GM19324 (cell line): Measurements from ENCODE around the gene TBC1D2B.
"Not testable (repeated sequence)": the region's sequence is repeated elsewhere in the genome, so short reads cannot be mapped to it uniquely, and the experiment has no call there.

Experiments
- ATAC-seq: cut with Tn5 transposase; IDR thresholded peaks from one replicate; pipeline ENCODE4 v1.9.1; 2021; ENCODE audit warnings: mild to moderate bottlenecking, moderate library complexity; ENCODE audit not compliant: unreplicated experiment, low FRiP score

TBC1D2B gene

DNA sequence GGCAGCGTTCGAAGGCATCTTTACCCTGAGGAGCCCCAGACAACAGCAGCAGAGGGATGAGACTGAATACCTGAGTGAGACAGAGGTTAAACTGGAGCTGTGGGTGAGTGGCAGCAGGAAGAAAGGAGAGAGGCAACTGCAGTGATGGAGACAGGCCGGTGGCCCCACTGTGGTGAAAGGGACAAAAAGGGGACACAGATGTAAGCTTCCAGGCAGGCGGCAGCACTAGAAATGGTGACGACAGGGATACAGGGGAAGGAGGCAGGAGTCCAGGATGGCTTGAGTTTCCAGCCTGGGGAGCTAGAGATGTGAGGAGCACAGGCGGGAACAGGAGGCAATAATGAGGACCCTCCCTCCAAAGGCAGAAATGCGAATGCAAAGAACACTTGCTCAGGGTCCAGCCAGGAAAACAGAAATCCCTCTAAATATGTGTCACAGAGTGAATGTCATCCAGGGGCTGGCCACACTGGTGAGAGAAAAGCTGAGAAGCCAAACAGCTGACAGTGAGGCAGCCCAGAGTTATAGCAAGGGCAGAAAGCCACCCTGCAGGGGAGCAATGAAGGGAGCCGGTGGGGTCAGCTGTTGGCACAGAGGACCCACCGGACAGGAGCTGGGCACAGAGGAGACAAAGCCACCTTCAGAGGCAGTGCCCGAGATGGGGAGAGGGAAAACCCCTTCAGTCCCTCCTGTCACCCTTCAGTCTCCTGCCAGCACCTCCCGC, 70.1 kb downstream of the TBC1D2B start:
- ATAC-seq, result no peak

DNA sequence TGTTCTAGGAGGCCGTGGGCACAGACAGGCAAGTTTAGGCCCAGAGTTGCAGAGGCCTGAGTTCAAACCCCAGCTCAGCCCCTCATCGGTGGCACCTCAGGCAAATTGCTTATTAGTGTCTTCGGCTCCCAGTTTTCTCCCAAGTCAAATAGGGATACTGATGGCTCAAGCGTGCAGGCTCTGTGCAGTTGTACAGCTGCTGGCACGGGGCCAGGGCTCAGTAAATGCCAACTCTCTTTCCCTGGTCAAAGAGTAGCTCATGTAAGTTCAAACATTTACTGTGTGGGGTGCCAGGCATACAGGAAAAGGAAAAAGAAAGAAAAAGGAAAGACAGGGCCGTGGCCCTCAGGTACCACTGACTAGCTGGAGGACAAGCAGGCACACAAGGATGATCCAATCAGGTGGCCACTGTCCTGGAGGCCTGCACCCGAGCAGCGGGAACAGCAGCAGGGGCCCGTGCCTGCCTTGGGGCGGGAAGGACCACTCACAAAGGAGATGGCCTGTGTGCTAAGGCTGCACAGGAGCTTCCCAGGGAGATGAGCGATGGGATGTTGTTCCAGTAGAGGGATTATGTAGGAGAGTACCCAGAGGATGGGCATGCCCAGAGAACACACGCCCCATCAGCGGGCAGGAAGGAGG, 70.8 kb downstream of the TBC1D2B start:
- ATAC-seq, result no peak

DNA sequence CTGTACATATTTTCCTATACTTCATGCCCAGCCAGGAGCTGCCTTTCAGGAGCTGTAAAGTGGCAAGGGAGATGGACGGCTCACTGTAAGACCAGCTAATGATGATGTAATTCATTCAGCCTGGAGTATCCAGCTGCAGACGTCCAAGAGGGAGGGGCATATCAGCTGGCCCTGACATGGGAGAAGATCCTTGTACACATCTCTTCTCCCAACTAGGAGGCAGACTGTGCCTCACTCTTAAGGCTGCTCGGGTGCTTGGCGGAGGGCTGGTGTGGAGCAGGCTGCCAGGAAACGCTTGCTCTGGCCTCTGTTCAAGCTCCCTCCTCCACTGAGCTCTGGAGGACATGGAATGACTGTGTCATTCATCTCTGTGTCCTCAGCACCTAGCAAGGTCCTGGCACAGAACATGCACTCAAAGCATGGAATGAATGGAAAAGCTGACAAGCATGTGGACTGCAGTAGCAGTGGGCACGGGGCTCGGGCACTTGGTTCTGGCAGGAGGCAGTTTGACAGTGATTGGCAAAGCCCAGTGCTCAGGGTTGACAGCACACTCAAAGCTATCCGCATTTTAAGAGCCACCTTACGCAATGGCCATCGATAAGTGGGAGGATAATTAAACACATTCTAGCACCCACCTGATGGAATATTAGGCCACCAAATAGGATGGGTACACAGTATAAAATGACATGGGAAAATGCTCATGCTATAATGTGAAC, 72.4 kb downstream of the TBC1D2B start:
- ATAC-seq, result no peak

DNA sequence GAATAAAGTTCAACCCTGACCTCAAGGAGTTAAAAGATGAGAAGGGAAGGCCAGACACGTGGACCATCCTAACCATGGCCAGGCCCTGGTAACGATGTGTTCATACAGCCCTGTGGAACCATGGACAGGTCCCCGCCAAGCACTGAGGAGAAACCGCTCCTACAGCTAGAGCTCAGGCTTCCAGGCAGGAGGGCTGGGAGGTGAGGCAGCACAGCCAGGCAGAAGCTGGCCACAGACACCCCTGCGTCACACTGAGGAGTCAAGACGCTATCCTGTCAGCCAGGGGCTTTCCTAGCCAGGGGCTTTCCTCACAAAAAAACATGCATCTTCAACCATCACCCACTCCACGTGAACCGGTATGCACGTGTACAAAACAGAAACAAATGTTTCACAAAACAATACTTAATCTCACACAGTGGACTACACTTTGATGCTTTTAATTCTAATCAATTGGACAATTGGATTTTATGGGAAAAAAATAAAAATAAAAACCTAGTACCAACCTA, 73.2 kb downstream of the TBC1D2B start:
- ATAC-seq, result no peak

DNA sequence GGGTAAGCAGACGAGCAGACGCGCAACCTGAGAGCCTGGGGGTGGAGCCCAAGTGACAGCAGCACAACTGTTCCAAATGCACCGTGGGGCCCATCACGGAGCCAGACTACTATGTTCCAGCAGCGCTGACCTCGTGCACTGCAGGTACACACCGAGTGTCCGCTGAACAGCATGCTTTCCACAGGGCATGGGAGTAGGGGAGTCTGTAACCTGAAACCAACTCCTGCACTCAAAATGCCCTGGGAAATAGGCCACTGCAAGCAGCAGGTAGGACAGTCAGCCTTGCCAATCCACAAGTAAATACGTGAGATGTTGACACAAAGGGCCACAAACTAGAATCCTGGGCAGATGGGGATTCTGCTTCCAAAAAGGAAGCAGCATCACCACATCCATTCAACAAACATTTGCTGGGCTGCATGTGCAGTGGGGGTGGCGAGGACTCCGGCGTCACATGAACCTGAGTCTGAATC, 73.9 kb downstream of the TBC1D2B start:
- ATAC-seq, result no peak

DNA sequence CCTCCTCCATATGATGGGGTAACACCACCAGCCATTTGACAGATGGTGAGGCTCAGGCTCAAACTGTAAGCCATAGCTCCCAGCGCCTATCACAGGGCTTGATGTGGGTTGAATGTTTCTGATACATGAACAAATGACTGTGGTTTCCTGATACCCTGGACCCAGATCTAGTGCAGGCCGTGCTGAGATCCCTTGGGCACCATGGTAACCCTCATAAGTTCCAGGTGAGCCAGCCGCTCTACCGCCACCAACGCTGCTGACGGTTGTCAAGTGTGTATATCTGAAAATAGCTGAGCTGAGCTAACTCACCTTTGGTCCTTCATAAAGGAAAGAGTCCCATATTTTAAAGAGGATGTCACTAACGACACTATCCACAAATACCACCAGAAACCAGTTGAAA, 74.5 kb downstream of the TBC1D2B start:
- no peak for ATAC-seq

DNA sequence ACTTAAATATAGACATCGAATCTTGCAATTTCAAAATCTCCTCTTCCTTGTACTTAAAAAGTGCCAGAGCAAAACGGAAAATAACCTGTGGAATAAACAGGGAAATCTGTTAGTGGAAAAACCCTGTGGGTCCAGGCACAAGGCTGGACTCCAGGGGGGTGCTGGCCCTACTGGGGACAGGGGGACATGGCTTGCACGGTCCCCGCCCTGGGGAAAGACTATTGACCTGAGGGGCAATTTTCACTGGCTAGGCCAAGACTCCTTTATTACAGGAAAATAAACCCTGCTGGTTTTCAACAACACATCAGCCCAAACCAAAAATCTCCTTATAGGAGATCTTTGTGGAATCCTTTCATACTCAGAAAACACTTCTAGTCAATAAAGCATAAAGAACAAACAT, 75.9 kb downstream of the TBC1D2B start:
- no peak for ATAC-seq

DNA sequence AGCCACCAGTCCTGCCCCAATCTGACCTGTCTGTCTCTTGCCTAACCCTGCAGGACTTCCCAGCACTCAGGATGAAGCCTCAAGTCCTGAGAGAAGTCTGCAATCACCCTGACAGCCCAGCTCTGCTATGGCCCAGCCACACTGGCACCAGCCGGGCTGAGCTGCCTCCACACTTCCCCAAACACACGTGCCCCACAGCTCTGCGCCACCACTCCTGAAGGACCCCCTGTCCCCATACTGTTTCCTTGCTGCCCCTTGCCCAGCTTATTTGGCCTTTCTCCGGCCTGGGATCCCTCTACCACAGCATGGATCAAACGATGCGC, 76.6 kb downstream of the TBC1D2B start:
- ATAC-seq, result no peak

DNA sequence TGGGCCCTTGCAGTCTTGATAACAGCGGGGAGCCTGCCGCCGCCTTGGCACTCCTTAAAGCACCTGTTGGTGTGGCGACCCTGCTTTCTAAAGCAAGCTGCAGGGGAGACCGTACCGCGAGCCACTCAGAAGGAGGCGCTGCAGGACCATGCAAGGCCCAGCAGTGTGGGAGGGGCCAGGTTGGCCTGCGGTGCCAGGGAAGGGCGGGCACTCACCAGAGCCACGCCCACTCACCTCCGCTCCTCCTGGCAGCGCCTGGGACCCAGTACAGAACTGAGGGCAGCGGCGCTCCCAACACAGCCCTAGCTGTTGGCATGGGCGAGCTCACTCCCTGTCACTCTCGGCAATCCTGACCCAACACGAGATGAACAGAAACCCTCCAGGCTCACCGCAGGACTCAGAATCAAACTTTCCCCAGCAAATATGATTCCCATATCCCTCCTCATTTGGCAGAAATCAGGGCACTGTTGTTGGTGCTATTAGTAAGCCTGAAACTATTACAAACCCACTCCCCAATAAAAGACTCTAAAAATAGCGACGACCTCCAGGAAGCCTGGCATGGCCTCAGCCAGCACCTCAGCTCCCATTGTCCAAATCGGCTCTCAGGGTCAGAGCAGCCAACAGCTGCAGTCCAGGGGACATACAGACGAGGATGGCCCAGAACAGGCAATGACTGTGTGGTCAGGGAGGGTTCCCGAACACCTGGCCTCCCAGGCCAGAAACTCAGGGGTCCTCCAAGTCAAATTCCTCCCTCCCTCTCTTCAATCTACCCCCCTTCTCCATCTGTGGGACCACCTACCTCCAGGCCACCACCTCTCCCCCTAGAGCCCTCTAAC, 77.2 kb downstream of the TBC1D2B start:
- no peak for ATAC-seq

DNA sequence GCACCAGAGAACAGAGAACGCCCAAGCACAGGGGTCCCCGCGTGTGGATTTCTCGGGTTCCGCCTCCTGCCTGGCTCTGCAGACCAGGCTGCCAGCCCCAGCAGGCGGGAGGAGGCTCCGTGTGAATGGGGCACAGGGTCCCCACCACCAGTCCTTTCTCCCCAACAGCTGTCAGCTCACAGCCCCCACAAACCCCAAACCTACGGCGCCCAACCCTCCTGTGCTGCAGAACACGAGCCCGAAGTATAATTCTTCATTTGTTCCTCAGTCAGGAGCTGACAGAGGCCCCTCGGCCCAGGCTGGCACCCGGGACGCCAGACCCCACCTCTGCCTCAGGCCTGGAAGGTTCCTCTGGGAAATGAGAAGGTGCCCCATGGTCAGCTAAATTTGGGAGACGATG, 78.0 kb downstream of the TBC1D2B start:
- no peak for ATAC-seq

DNA sequence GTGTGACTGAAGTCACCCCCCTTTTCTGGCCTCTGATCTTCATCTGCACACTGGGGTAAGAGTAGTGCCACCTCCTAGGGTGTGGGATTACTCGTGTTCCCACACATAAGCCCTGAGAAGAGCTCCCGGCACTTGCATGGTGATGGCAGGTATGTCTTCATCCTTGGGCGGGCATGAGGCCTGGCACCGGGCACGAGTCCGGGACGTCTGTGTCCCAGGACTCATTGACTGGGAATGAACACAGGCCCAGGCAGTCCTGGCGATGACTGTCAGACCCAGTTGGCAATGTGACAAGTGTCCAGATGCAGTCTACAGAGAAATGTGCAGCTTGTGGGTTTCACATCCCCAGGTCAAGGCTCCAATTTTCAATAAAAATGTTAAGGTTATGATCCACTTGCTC, 78.9 kb downstream of the TBC1D2B start:
- no peak for ATAC-seq

DNA sequence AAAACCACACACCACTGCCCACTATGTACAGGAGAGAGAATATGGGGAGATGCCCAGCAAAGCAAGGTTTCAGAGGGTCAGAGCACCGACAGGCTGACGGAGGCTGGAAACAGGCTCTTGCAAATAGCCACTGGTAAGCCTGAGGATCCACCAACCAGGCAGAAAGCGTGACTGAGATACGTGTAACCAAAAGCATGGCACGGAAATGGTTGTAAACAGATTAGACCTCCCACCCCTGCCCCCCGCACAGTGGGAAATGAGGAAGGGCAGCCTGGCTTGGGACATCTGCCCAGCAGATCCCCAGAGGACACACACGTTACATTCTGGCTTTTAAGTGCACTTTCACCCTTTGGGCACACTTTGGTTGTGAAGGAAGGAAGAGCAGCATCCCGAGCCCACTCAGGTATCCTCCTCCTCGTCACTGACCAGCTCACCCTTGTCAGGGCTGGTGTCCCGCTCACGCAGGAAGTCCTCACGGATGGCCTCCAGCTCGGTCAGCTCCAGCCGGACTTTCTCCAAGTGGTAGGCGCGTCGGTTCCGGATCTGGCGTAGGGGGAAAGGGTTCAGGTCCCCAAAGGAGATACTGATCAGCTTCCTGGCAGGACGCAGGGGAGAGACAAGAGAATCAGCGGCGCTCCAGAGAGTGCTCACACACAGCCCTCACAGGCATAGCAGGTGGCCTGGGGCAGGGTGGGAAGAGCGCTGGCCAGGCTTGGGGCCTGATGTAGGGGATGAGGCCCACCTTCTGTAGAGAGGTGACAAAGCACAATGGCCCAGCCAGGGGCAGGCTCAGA, 79.6 kb downstream of the TBC1D2B start:
- ATAC-seq, result not testable (repeated sequence)

DNA sequence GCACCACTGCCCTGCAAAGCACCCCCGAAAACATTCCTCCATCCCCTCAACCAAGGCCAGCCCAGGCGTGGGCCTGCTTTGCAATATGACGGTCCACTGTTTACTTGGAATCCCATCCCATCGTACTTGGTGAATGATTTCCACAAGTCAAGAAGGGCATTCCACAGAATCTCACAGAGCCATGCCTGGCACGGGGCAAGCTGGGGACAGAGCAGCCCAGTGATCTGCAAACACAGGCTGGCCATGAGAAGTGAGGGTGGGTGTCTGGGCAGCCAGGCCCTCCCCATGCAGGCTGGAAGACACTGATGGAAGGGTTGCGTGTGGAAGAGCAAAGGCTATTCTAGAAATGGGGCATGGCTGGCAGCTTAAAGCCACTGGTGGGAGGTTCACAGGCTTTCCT, 80.3 kb downstream of the TBC1D2B start:
- ATAC-seq, result not testable (repeated sequence)

DNA sequence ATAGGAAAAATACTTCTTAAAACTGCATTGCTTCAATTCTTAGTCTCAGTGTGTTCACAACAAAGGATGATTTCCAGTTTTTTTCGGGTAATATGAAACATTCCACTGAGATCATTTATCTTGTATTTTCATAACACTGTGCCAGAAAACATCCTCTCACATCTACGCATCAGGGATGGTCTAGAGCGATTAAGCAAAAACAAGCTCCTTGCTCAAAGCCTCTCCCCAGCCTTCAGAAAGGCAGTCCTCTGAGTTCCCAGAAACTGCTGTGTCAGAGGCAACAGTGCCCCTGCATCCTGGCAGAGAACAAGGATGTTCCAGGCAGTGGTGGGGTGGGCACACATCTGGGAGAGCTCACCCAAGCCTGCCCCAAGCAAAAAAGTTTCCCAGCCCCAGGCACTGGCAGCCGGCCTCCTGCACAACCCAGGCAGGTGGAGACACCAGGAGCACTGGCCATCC, 80.8 kb downstream of the TBC1D2B start:
- ATAC-seq, result not testable (repeated sequence)

DNA sequence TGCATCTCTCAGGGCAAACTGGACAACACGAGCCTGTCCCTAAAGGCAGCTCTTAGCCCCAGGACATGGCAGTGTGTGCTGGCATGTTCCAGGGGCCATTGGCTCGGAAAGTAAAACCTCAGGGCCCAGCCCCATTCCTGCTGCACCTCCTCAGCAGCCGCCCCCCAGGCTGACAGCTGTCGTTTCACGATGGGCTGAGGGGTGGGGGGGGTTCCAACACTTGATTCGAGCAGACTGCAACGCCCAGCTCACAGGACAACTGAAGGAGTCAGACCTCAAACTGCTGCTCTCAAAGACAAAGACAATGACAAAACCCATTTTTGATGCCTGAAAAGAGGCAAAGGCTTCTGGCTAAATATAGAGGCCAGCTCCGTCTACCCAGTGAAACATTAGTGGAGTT, 81.3 kb downstream of the TBC1D2B start:
- not testable (repeated sequence) for ATAC-seq

DNA sequence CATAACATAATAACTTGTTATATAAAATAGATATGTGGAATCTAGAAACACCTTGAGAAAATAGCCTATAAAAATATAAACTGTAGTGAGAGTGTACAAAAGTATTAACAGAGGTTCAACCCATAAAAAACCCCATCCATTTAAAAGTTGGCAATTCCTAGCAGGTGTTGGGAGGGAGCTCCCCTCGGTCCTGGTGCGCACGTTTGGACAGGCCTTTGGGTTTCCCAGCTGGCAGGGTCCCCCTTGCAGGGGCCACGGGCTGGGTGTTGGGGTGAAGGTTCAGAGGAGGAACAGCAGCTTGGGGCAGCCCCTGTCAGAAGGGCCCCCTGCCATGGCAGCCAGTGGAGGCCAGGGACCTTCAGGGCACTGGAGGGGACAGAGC, 82.0 kb downstream of the TBC1D2B start:
- ATAC-seq, result not testable (repeated sequence)

DNA sequence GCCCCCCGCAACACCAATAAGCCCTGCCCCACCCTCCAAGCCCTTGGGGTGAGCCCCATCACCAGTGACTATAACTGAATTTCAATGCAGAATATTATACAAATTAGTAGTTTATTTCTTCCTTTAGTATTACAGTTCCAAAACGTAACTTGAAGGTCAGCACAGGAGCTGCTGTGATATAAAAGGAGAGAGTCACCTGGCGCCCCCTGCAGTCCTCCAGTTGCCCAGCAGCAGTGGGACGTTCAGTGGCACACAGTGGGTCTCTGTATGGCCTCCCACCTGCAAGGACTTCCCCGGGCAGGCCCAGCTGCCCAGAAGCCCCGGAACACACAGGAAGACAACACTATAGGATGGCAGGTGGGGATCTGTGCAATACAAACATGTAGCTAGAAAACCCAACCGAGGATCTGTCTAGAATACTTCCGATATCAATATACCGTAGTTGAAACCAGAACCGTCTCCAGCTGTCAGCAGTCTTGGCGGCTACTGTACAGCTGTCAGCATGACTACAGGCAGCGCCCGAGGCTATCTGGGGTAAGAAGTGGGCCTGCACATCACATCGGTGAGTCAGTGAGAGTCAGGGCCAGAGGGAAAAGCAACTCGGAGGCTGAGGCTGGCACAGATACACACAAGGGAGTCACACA, 82.5 kb downstream of the TBC1D2B start:
- not testable (repeated sequence) for ATAC-seq

DNA sequence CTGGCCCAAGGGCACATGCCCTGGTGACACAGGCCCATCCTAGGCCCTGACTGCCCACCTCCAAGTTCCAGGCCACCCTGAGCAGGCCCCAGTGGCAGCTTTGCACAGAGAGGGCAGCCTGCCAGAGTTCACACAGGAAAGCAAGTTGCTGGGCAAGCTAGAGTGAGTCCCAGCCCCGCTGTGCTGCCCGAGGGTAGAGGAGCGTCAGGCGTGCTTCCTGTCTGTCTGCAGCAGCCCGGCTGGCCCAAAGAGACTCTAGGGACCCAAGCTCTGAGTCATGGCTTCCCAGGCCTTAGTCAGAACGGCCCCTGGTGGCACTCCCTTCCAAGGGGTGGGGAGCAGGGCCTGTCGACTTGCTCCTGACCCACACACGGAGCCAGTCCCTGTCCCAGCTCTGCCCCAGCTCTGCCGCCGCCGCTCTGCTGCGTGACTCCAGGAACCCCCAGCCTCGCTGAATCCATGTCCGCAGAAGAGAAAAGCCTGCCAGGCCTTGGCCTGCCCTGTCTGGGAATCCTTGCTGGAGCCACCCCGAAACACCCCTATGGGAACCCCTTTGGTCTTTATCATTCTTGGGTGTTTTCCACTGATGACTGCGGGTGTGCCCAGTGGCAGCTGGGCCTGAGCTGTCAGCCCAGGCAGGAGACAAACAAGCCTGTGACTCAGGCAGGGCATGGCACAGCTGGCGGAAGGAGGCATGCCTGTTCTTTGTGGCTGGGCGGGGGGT, 83.4 kb downstream of the TBC1D2B start:
- ATAC-seq, result peak; percentile 48
